ENCODE results near the gene ADGRV1.
A peak's percentile ranks its signal among the peaks of the same experiment; 100 is the strongest.
"Not testable (repeated sequence)": the region's sequence is repeated elsewhere in the genome, so short reads cannot be mapped to it uniquely, and the experiment has no call there.

The ADGRV1 gene

GRCh38 chr5:90902651-90903386, 344.2 kb downstream of the ADGRV1 start:
- DNase-seq (ENCODE audit: low read depth in 2 of 2): no peak

GRCh38 chr5:90909101-90909503, 350.5 kb downstream of the ADGRV1 start:
- DNase-seq (ENCODE audit: low read depth in 2 of 2): no peak

- no peak for DNase-seq (ENCODE audit: low read depth in 2 of 2)
Measured at GRCh38 chr5:90909940-90910339, 351.3 kb downstream of the ADGRV1 start.

GRCh38 chr5:90911169-90911568, 352.6 kb downstream of the ADGRV1 start:
- no peak for DNase-seq (ENCODE audit: low read depth in 2 of 2)

- DNase-seq (ENCODE audit: low read depth in 2 of 2): no peak
Measured at GRCh38 chr5:90912476-90912875, 353.9 kb downstream of the ADGRV1 start.

DNA sequence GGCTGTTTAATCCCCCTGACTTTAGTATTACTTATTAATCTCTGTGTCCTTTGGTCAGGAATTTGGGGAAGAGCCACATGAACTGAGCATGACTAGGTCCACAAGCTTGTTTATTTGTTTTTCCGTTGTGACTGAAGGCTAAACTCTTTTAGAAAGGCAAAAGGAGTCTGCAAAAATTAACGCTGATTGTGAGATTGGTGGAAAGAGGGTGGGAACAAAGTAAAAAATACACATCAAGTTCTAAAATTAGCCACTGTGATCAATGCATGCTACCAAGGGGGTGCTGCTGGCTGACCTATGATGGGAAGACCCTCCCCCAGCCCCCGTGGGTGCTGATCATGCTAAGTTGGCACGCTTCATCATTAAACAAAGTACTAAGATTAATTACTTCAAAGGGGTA, 356.8 kb downstream of the ADGRV1 start:
- no peak for DNase-seq (ENCODE audit: low read depth in 2 of 2)

DNA sequence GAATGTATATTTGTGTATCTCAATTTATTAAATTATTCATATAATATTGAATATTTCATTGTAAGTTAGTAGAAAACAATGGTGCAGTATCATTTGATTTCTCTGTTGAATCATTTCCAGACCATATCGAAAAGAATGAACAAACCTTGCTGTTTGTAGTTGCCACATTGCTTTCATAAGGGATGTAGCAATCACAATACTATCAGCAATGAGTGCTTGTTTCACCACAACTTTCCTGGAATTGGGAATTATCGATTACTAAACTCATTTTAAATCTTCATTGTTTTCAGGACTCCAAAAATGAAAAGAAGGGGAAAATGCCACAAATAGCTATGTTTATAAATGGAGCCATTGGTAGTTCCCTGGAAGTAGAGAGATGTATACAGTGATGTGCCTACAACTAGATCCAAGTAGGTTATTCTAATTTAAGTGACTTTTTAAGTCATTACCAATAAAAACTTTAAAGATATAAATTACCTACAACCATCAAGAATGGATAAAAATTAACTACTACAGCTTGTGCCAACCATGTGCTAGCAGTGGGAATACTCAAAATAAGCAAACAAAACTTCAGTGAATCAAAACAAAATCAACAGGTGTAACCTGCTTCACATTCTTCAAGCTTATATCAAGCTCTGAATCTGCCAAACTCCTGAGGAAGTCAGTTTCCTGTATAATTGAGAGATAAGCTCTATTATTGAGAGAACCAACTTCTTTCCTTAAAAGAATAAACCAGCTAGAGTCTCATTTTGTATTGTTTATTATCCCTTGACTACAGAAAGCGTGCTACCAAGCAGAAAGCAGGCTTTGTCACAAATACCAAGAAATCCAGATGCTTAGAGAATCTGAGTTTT, 358.6 kb downstream of the ADGRV1 start:
- DNase-seq (ENCODE audit: low read depth in 2 of 2): no peak

DNA sequence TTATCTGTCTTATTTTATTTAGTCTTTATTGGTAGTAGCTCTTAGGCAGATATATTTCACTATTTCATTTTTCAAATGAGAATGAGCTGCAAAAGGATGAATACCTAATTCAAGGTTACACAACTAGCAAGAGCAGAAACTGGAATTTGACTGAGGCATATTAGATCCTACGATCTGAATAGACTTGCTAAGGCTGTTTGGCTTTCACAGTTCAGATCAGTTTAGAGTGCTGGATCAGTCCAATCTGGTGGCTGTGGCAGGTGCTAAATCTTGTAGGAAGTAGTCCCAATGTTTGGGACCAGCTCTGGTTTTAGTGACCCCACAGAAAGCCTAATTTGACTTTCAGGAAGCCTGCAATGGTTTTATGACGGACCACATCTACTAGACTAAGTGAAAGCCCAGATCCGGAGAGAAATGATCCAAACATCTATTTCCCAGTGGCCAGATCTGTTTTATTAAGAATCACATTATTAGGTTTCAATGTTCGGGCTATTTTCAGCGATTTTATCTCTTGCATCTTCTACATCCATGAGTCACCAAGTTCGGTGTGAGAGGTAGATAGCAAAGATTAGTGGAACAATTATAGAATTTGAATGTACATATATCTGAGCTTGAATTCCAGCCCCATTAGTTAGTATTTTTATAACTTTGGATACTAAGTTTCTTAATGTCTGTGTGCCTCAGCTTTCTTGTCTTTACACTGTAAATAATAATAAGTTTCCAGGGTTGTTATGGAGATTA, 359.5 kb downstream of the ADGRV1 start:
- DNase-seq (ENCODE audit: low read depth in 2 of 2): no peak

GRCh38 chr5:90921418-90921973, 362.9 kb downstream of the ADGRV1 start:
- no peak for DNase-seq (ENCODE audit: low read depth in 2 of 2)

- DNase-seq (ENCODE audit: low read depth in 2 of 2): not testable (repeated sequence)
Measured at GRCh38 chr5:90924222-90924621, 365.6 kb downstream of the ADGRV1 start.

DNA sequence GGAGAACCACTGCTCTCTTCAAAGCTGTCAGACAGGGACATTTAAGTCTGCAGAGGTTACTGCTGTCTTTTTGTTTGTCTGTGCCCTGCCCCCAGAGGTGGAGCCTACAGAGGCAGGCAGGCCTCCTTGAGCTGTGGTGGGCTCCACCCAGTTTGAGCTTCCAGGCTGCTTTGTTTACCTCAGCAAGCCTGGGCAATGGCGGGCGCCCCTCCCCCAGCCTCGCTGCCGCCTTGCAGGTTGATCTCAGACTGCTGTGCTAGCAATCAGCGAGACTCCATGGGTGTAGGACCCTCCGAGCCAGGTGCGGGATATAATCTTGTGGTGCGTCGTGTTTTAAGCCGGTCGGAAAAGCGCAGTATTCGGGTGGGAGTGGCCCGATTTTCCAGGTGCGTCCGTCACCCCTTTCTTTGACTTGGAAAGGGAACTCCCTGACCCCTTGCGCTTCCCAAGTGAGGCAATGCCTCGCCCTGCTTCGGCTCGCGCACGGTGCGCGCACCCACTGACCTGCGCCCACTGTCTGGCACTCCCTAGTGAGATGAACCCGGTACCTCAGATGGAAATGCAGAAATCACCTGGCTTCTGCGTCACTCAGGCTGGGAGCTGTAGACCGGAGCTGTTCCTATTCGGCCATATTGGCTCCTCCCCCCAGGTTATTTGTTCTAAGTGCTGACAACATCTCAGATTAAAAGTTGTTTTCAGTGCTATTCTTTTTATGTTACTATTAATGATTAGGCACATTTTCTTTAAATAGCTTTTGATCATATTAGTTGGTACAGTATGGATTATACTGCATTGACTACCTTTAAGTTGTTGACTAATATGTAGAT, 370.6 kb downstream of the ADGRV1 start:
- DNase-seq (ENCODE audit: low read depth in 2 of 2): not testable (repeated sequence)

GRCh38 chr5:90930062-90930461, 371.5 kb downstream of the ADGRV1 start:
- DNase-seq (ENCODE audit: low read depth in 2 of 2): no peak

DNA sequence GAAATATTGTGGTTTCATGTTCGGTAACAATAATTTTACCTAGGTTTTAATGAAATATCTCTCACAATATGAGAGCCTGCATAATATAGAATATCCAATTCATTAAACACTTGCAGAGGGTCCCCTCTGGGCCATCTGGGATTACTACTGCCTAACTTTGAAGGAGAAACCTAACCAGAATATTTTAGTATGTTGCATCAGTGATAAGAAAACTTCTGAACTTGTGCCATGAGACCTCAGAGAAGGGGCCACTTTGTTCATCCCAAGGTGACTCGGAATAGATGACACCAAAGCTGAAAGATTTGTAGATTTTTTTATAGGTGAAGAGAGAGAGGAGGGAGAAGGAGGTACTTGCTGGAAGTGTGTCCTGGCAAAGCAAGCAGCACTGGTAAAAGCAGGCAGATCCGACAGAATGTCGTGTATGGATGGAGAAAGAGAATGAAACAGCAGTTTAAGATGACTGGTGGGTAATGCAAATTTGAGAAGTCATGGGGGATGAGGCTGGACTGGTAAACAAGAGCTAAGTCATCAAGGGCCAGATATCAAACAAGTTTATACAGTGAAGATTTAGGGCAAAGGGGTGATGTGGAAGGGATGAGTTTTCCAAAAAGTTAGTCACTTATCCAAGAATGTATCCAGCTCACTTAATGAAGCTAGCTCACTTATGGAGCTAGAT, 372.3 kb downstream of the ADGRV1 start:
- no peak for DNase-seq (ENCODE audit: low read depth in 2 of 2)

- DNase-seq (ENCODE audit: low read depth in 2 of 2): peak in 1 of 2 experiments; percentile 10
Measured at GRCh38 chr5:90932052-90932699, 373.6 kb downstream of the ADGRV1 start.

GRCh38 chr5:90933298-90933697, 374.7 kb downstream of the ADGRV1 start:
- DNase-seq (ENCODE audit: low read depth in 2 of 2): no peak

GRCh38 chr5:90934091-90934719, 375.6 kb downstream of the ADGRV1 start:
- no peak for DNase-seq (ENCODE audit: low read depth in 2 of 2)

DNA sequence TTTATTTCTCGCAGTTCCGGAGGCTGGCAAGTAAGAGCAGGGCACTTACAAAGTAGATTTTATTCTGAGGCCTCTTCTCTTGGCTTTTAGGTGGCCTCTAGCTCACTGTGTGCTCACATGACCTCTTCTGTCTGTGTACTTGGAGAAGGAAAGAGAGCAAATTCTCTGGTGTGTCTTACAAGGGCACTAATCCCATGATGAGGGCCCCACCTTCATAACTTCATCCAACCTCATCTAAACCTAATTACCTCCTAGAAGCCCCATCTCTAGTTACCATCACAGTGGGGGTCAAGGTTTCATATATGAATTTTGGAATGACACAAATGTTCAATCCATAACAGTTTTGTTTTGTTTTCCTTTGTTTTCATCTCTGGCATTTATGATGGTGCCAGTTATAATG, 376.1 kb downstream of the ADGRV1 start:
- no peak for DNase-seq (ENCODE audit: low read depth in 2 of 2)

- no peak for DNase-seq (ENCODE audit: low read depth in 2 of 2)
Measured at GRCh38 chr5:90939211-90939610, 380.6 kb downstream of the ADGRV1 start.

GRCh38 chr5:90940227-90940995, 381.8 kb downstream of the ADGRV1 start:
- peak in 1 of 2 experiments; percentile 3 for DNase-seq (ENCODE audit: low read depth in 2 of 2)
